Activated T-helper 9 cell treated with anti-CD3 and anti-CD28 coated beads, Interleukin-2, amount 50 U/mL, for 16 hours (primary cell): Measurements from ENCODE around the gene FRMPD3.
"Not testable (repeated sequence)": the region's sequence is repeated elsewhere in the genome, so short reads cannot be mapped to it uniquely, and the experiment has no call there.

Experiments used
- DNase-seq: peaks from one replicate; pipeline ENCODE4 v3.0.0-alpha.2; 2020; ENCODE audit warnings: low read depth

The FRMPD3 gene

DNA sequence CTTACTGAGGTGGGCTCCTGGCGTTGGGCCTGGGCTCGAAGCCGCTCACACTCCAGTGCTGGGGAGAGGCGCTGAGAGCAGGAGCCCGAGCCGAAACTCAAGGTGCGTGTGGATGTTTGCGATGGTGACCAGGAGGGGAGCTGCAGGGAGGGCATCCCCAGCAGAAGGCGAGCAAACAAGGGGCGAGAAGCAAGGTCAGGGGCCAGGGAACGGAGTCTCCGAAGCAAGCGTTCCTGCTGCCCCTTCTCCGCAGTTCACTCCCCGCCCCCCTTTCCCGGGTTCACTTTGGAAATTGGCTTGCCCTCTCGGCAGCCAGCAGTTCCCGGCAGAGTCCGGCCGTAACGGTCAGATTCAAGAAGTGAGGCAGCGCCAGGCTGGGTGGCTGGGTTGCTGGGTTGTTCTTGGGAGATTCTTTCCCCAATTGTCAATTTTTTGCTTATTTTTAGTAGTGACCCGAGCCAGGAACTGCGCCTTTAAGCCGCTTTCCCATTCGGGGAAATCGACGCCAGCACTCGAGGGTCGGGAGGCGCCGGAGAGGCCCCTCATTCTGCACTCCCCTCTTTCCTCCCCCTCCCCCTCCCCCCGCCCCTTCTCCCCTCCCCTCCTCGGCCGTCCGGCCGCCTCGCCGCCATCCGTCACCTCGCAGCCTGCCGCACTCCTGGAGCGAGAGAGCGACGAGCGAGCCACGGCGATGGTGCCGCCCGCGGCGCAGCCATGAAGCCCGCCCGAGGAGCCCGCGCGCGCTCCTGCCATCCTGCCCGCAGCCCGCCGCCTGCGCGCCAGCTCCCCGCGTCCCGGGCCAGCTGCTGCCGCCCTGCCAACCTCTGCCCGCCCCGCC, at the start of gene FRMPD3:
Gene FRMPD3 (plus strand): TSS at position 655 of the 838 bp plus-strand sequence. CDS start 76,937 bp downstream, outside the sequence.
- no peak for DNase-seq

DNA sequence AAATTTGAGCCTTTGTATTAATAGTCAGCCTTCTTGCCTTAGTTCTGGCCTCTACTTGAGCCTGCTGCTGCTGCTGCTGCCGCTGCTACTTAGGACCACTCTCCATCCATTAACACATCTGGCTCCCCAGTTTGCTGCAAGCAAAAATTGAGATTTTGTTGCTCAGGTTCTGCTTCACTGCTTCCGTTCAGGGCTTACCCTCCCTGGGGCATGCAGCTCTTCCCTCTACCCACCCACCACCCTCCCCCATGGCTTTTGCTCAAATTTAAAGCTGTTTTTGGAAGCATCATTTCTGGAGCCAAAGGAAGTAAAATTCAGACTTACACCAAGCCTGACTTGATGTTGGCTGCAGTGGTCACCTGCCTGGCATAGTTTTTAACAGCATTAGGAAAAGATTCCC, 28.9 kb upstream of the FRMPD3 start:
- no peak for DNase-seq

GRCh38 chrX:107421337-107421861, 28.1 kb upstream of the FRMPD3 start:
- DNase-seq = no peak

- no peak for DNase-seq
Observed at GRCh38 chrX:107429090-107429489, 20.4 kb upstream of the FRMPD3 start.

GRCh38 chrX:107440187-107440586, 9.3 kb upstream of the FRMPD3 start:
- no peak for DNase-seq

GRCh38 chrX:107440692-107441091, 8.8 kb upstream of the FRMPD3 start:
- DNase-seq = no peak

GRCh38 chrX:107442914-107443527, 6.4 kb upstream of the FRMPD3 start:
- no peak for DNase-seq

GRCh38 chrX:107445146-107445545, 4.3 kb upstream of the FRMPD3 start:
- no peak for DNase-seq

DNA sequence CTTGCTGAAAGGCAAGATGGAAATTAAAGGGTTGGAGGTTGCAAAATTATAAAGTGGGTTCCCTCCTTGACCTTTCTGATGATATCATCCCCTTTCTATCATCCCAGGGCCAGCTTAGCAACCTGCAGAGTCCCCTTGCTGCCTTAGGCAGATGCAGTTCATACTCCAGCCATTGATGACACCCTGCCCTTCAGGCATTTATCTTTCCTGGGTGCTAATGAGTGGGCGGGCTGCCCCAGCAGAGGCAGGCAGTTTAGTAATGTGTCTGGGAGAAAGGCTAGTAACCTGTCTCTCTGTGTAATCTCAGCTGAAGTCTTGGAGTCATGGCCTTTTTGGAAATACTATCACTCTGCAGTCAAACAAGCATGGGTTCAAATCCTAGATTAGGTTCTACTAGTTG, 3.8 kb upstream of the FRMPD3 start:
- no peak for DNase-seq

DNA sequence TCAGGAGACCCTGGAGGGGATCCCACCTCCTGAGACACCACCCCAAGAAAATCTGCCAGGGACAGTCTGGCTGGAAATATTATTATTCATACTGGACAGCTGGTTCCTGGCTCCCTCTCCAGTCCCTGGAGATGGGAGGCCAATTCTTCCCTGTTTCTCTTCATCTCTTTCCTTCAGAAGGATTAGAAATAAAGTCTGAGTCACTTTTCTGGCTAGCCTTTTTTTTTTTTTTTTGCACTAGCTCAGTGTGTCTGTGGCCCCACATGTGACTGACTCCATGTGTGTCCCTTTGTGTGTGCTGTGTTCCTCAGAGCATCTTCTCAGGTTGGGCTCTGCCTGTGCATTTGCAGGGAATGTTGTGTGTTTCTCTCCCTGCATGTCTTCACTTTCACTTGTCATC, 1.8 kb upstream of the FRMPD3 start:
- DNase-seq = no peak

- DNase-seq = no peak
Observed at GRCh38 chrX:107448625-107448997, 841 bp upstream of the FRMPD3 start.

- no peak for DNase-seq
Observed at GRCh38 chrX:107450823-107451509, 1.5 kb downstream of the FRMPD3 start.

GRCh38 chrX:107451731-107452130, 2.3 kb downstream of the FRMPD3 start:
- no peak for DNase-seq

DNA sequence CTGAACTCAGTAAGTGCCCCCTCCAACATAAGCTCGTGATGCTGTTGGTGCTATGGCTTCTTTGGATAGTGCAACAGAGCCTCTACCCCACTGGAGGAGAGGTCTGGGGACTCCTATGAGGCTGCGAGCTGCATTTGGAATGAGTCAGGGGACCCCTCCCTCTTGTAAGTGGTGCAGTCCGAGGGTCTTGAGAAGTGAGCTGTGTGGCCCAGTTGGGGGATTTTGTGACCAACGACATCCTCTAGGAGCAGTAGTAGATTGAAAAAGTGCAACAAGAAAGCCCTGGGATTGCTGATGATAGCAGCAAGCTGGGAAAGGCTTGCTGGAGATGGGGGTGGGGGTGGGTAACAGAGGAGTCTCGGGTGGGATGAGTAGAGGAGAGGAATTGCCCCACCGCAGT, 3.1 kb downstream of the FRMPD3 start:
- DNase-seq = no peak

DNA sequence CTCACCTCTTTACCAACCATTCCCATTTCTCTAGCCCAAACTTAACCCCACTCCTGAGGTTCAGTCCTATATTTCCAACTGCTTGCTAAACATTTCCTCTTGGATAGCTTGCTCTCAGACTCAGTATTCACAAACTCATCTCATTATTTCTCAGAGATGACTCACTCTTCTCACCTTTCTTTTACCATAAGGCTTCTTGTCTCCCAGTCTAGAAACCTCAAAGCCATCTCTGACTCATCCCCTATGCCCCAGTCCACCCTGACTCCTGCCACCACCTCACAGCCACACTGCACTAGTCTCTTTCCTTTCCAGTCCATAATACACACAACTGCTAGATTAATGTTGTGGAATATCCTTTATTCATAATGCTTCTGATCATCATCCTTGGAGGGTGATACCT, 4.8 kb downstream of the FRMPD3 start:
- no peak for DNase-seq

DNA sequence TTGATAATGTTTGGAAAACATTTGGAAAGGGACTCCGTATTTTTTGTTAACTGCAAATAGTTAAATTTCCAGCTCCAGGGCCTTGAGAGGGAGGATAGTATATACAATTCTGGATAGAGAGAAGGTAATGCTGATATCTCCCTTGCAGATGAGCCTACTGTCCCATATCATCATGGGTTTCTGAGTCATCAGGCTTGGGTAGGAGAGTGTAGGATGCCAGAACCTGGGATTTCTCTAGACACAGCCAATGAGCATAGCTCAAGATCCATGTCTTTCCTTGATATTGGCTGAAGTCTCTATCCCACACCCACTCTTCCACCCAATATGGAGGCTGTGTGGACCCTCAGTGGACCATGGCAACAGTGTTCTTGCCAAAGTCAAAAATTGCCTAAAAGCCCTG, 7.8 kb downstream of the FRMPD3 start:
- no peak for DNase-seq

- DNase-seq = no peak
Observed at GRCh38 chrX:107465932-107466620, 16.6 kb downstream of the FRMPD3 start.

- DNase-seq = no peak
Observed at GRCh38 chrX:107467271-107467670, 17.8 kb downstream of the FRMPD3 start.

GRCh38 chrX:107470198-107470597, 20.7 kb downstream of the FRMPD3 start:
- DNase-seq = no peak

- DNase-seq = no peak
Observed at GRCh38 chrX:107470971-107471370, 21.5 kb downstream of the FRMPD3 start.

DNA sequence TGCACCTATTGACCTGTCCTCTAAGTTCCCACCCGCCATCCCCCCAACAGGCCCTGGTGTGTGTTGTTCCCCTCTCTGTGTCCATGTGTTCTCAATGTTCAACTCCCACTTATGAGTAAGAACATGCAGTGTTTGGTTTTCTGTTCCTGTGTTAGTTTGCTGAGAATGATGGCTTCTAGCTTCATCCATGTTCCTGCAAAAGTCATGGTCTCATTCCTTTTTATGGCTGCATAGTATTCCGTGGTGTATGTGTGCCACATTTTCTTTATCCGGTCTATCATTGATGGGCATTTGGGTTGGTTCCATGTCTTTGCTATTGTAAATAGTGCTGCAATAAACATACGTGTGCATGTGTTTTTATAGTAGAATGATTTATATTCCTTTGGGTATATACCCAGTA, 22.0 kb downstream of the FRMPD3 start:
- DNase-seq = not testable (repeated sequence)

GRCh38 chrX:107477406-107477805, 28.0 kb downstream of the FRMPD3 start:
- no peak for DNase-seq
